Measurements from ENCODE around the gene POLR2J. TPM values are rescaled to one million over a fixed set of nuclear protein-coding genes. Genes with fewer than 3 reads are reported as not detected.
A peak's percentile ranks its signal among the peaks of the same experiment; 100 is the strongest.

The POLR2J gene
- total RNA-seq, 1 donor from 2014 or later: 36.2 TPM

- Histone ChIP-seq H3K27me3 (ENCODE audit: control insufficient read depth, insufficient read depth, low read length) (no peaks in the 10 kb centered on the region), H3K36me3 (ENCODE audit: control insufficient read depth, insufficient read depth, low read length) (peaks cover 2% of the 10 kb centered on the region), H3K4me3 (ENCODE audit: low read depth, low read length) (peak within 1 kb of the TSS; percentile 68)
- peak; percentile 50 for DNase-seq (ENCODE audit: low read depth)
- no peak for TF ChIP-seq CTCF (IDR thresholded peaks at IDR 0.05; ENCODE audit: insufficient read depth, low read length, poor library complexity, severe bottlenecking)
These were observed 14.0 kb downstream of the POLR2J start, which contains the start of the genes ALKBH4 and LRWD1 for GRCh38 chr7:102464577-102465280. TSS of gene ALKBH4 (minus strand) at chr7:102464863. CDS start at chr7:102464836, 27 bp downstream. TSS of gene LRWD1 (plus strand) at chr7:102464984. CDS start at chr7:102465081, 97 bp downstream.

GRCh38 chr7:102463841-102464576 lies 14.7 kb downstream of the POLR2J start:
- DNase-seq (ENCODE audit: low read depth): no peak
- peaks cover 3% of the 10 kb centered on the region for H3K36me3 ChIP-seq (ENCODE audit: control insufficient read depth, insufficient read depth, low read length)
- TF ChIP-seq CTCF (IDR thresholded peaks at IDR 0.05; ENCODE audit: insufficient read depth, low read length, poor library complexity, severe bottlenecking): no peak

GRCh38 chr7:102460467-102460866 lies 18.3 kb downstream of the POLR2J start:
- Histone ChIP-seq H3K27me3 (ENCODE audit: control insufficient read depth, insufficient read depth, low read length) (no peaks in the 10 kb centered on the region), H3K4me3 (ENCODE audit: low read depth, low read length) (no peak overlapping the region), H3K36me3 (ENCODE audit: control insufficient read depth, insufficient read depth, low read length) (peaks cover 5% of the 10 kb centered on the region)
- no peak for TF ChIP-seq CTCF (IDR thresholded peaks at IDR 0.05; ENCODE audit: insufficient read depth, low read length, poor library complexity, severe bottlenecking)
- DNase-seq (ENCODE audit: low read depth): no peak

More at GRCh38 chr7:102463841-102464576, 14.7 kb downstream of the POLR2J start:
- H3K4me3 ChIP-seq (ENCODE audit: low read depth, low read length): peak overlapping the region; percentile 68
- H3K27me3 ChIP-seq (ENCODE audit: control insufficient read depth, insufficient read depth, low read length): no peaks in the 10 kb centered on the region

GRCh38 chr7:102459221-102459844 lies 19.4 kb downstream of the POLR2J start:
- TF ChIP-seq CTCF (IDR thresholded peaks at IDR 0.05; ENCODE audit: insufficient read depth, low read length, poor library complexity, severe bottlenecking): no peak
- DNase-seq (ENCODE audit: low read depth): no peak
- H3K27me3 ChIP-seq (ENCODE audit: control insufficient read depth, insufficient read depth, low read length): no peaks in the 10 kb centered on the region
- H3K4me3 ChIP-seq (ENCODE audit: low read depth, low read length): no peak overlapping the region
- peaks cover 5% of the 10 kb centered on the region for H3K36me3 ChIP-seq (ENCODE audit: control insufficient read depth, insufficient read depth, low read length)

GRCh38 chr7:102457352-102457924 lies 21.3 kb downstream of the POLR2J start:
- H3K4me3 ChIP-seq (ENCODE audit: low read depth, low read length): no peak overlapping the region
- no peaks in the 10 kb centered on the region for H3K27me3 ChIP-seq (ENCODE audit: control insufficient read depth, insufficient read depth, low read length)
- TF ChIP-seq CTCF (IDR thresholded peaks at IDR 0.05; ENCODE audit: insufficient read depth, low read length, poor library complexity, severe bottlenecking): no peak
- no peak for DNase-seq (ENCODE audit: low read depth)
- H3K36me3 ChIP-seq (ENCODE audit: control insufficient read depth, insufficient read depth, low read length): peaks cover 5% of the 10 kb centered on the region

Data from kidney epithelial cell (primary cell).